Heart left ventricle (tissue), 13 donors: ENCODE data around the gene AFAP1L1.

Source experiments
- POLR2A ChIP-seq, 2 donors: fragments of 450-650 bp; IDR thresholded peaks; one replicate each; pipeline ENCODE4 v1.6.1; 2017; ENCODE audit warnings: antibody characterized with exemption in 2 of 2, mild to moderate bottlenecking in 2 of 2, moderate library complexity in 2 of 2
- TF ChIP-seq, protein P1 (sequence below), 12 donors: fragments of 200-600 bp; sonication (generic) in 4 of 12; IDR thresholded peaks; one replicate each; pipeline versions ENCODE4 v1.5.0 to v1.8.0; 2018 to 2022; ENCODE audit warnings: antibody characterized with exemption in 12 of 12, mild to moderate bottlenecking in 5 of 12
- donor health status: ischemic (EF 13 %, LVEDD 7.1; RV severe dilation, severe dysfunction).
- donor health status: DM: no; HTN: yes; CAD: no.
- donor health status: DM: no; HTN: no; CAD: no.
- donor health status: ischemic (EF 25% LVEDD 6.9; RV normal size, moderate dysfunction).
- donor health status: ischemic (EF 25% LVEDD 5.7; RV mildly dilated, moderate dysfunction).
- donor health status: ischemic (EF 35%, LVEDD 5.7; RV mildly dilated, moderate dysfunction).
- donor health status: nonischemic (EF 11% LVEDD 7.7; RV severe dilation, severe dysfunction).
- donor health status: DM: yes; HTN: yes; CAD: no.
- donor health status: PGD.
- donor health status: ischemic (EF 29% LVEDD 5.4; RV normal size, mild dysfunction).
- donor health status: nonischemic (EF 23%, LVEDD 6.1; RV moderate dilation, normal function).

DNA sequence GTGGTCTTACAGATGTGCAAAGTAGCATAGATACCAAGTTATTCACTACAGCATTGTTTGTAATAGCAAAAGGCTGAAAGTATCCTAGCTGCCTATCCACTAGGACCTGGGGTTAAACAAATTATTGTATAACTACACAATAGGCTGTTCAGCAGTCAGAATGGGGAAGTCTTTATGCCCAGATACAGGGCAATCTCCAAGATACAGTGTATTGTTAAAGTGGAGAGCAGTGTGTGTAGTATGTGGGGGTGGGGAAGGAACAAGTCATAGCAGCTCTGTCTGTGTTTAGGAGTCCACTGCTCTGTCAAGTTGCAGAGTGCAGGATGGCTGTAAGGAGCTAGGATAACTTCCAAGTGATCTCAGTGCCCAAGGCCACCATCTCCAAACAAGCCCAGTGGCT, 91.7 kb downstream of the AFAP1L1 start:
- TF ChIP-seq, protein P1, sequence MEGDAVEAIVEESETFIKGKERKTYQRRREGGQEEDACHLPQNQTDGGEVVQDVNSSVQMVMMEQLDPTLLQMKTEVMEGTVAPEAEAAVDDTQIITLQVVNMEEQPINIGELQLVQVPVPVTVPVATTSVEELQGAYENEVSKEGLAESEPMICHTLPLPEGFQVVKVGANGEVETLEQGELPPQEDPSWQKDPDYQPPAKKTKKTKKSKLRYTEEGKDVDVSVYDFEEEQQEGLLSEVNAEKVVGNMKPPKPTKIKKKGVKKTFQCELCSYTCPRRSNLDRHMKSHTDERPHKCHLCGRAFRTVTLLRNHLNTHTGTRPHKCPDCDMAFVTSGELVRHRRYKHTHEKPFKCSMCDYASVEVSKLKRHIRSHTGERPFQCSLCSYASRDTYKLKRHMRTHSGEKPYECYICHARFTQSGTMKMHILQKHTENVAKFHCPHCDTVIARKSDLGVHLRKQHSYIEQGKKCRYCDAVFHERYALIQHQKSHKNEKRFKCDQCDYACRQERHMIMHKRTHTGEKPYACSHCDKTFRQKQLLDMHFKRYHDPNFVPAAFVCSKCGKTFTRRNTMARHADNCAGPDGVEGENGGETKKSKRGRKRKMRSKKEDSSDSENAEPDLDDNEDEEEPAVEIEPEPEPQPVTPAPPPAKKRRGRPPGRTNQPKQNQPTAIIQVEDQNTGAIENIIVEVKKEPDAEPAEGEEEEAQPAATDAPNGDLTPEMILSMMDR (IDR thresholded peaks at IDR 0.05), result no peak
- no peak for TF ChIP-seq POLR2A (IDR thresholded peaks at IDR 0.05)
